Gastrocnemius medialis (tissue), 4 donors: ENCODE measurements around the gene FAM185A.
"Not testable (repeated sequence)": the region's sequence is repeated elsewhere in the genome, so short reads cannot be mapped to it uniquely, and the experiment has no call there.

ENCODE experiments used
- CTCF ChIP-seq, 5 experiments: fragments of 450-650 bp in 3 of 5; fragments of 200-600 bp in 2 of 5; sonication (generic) in 2 of 5; IDR thresholded peaks in 4 of 5; conservative IDR thresholded peaks in 1 of 5; 1 replicate in 4 of 5; 2 replicates in 1 of 5; pipeline ENCODE4 v1.5.1; 2016 to 2019; ENCODE audit warnings: antibody characterized with exemption in 5 of 5, mild to moderate bottlenecking in 3 of 5, moderate library complexity in 3 of 5
- POLR2A ChIP-seq, 2 donors: fragments of 450-650 bp; IDR thresholded peaks; one replicate each; pipeline ENCODE4 v1.6.1; 2017; ENCODE audit warnings: antibody characterized with exemption in 2 of 2, mild to moderate bottlenecking in 2 of 2, moderate library complexity in 2 of 2

GRCh38 chr7:102776217-102776616 lies 27.4 kb downstream of the FAM185A start:
- TF ChIP-seq CTCF (IDR thresholded peaks at IDR 0.05 in 4 of 5, conservative IDR thresholded peaks at IDR 0.05 in 1 of 5); POLR2A (IDR thresholded peaks at IDR 0.05): not testable (repeated sequence)
